ENCODE measurements around the gene HJURP.

HJURP gene

GRCh38 chr2:233818639-233819621 lies 35.4 kb downstream of the HJURP start:
- TF ChIP-seq EZH2phosphoT487 (IDR thresholded peaks at IDR 0.05; ENCODE audit: borderline replicate concordance) = no peak
- TF ChIP-seq CTCF (conservative IDR thresholded peaks at IDR 0.05; ENCODE audit: low read length) = no peak
- Histone ChIP-seq H3K27me3 (ENCODE audit: insufficient read depth, low read length, poor library complexity, severe bottlenecking) (no peaks in the 10 kb centered on the region), H4K20me1 (ENCODE audit: insufficient read depth, low read length, poor library complexity, severe bottlenecking) (no peaks in the 10 kb centered on the region), H3K36me3 (ENCODE audit: insufficient read depth, low read length) (no peaks in the 10 kb centered on the region), H3K9ac (ENCODE audit: low read depth, low read length, poor library complexity, severe bottlenecking) (no peak overlapping the region), H2AFZ (ENCODE audit: low read length) (no peak overlapping the region), H3K9me2 (replicated peaks; ENCODE audit: low read depth, low read length) (no peaks in the 10 kb centered on the region), H3K79me2 (ENCODE audit: insufficient read depth, low read length) (no peaks in the 10 kb centered on the region), H3F3A (ENCODE audit: low read depth) (no peaks in the 10 kb centered on the region), H3K4me2 (ENCODE audit: low read depth, low read length, poor library complexity, severe bottlenecking) (no peak overlapping the region), H3K4me1 (ENCODE audit: insufficient read depth, low read length, poor library complexity, severe bottlenecking) (no peaks in the 10 kb centered on the region), H3K9me3 (ENCODE audit: insufficient read depth, low read depth, low read length) (no peaks in the 10 kb centered on the region), H3K4me3 (ENCODE audit: low read length, poor library complexity, severe bottlenecking) (no peak overlapping the region)

GRCh38 chr2:233817995-233818638 lies 36.2 kb downstream of the HJURP start:
- Histone ChIP-seq H3K4me2 (ENCODE audit: low read depth, low read length, poor library complexity, severe bottlenecking) (no peak overlapping the region), H3K9me2 (replicated peaks; ENCODE audit: low read depth, low read length) (no peaks in the 10 kb centered on the region), H3K4me1 (ENCODE audit: insufficient read depth, low read length, poor library complexity, severe bottlenecking) (no peaks in the 10 kb centered on the region), H3K4me3 (ENCODE audit: low read length, poor library complexity, severe bottlenecking) (no peak overlapping the region), H3K36me3 (ENCODE audit: insufficient read depth, low read length) (no peaks in the 10 kb centered on the region), H3K9ac (ENCODE audit: low read depth, low read length, poor library complexity, severe bottlenecking) (no peak overlapping the region), H2AFZ (ENCODE audit: low read length) (no peak overlapping the region), H4K20me1 (ENCODE audit: insufficient read depth, low read length, poor library complexity, severe bottlenecking) (no peaks in the 10 kb centered on the region), H3F3A (ENCODE audit: low read depth) (no peaks in the 10 kb centered on the region), H3K27me3 (ENCODE audit: insufficient read depth, low read length, poor library complexity, severe bottlenecking) (no peaks in the 10 kb centered on the region), H3K9me3 (ENCODE audit: insufficient read depth, low read depth, low read length) (no peaks in the 10 kb centered on the region), H3K79me2 (ENCODE audit: insufficient read depth, low read length) (no peaks in the 10 kb centered on the region)
- no peak for TF ChIP-seq EZH2phosphoT487 (IDR thresholded peaks at IDR 0.05; ENCODE audit: borderline replicate concordance)
- TF ChIP-seq CTCF (conservative IDR thresholded peaks at IDR 0.05; ENCODE audit: low read length) = no peak

GRCh38 chr2:233817361-233817911 lies 36.9 kb downstream of the HJURP start:
- Histone ChIP-seq H3K27me3 (ENCODE audit: insufficient read depth, low read length, poor library complexity, severe bottlenecking) (no peaks in the 10 kb centered on the region), H2AFZ (ENCODE audit: low read length) (no peak overlapping the region), H4K20me1 (ENCODE audit: insufficient read depth, low read length, poor library complexity, severe bottlenecking) (no peaks in the 10 kb centered on the region), H3K4me3 (ENCODE audit: low read length, poor library complexity, severe bottlenecking) (no peak overlapping the region), H3K9me2 (replicated peaks; ENCODE audit: low read depth, low read length) (no peaks in the 10 kb centered on the region), H3K4me2 (ENCODE audit: low read depth, low read length, poor library complexity, severe bottlenecking) (no peak overlapping the region), H3K79me2 (ENCODE audit: insufficient read depth, low read length) (no peaks in the 10 kb centered on the region), H3K9me3 (ENCODE audit: insufficient read depth, low read depth, low read length) (no peaks in the 10 kb centered on the region), H3K4me1 (ENCODE audit: insufficient read depth, low read length, poor library complexity, severe bottlenecking) (no peaks in the 10 kb centered on the region), H3K36me3 (ENCODE audit: insufficient read depth, low read length) (no peaks in the 10 kb centered on the region), H3K9ac (ENCODE audit: low read depth, low read length, poor library complexity, severe bottlenecking) (no peak overlapping the region), H3F3A (ENCODE audit: low read depth) (no peaks in the 10 kb centered on the region)
- no peak for TF ChIP-seq EZH2phosphoT487 (IDR thresholded peaks at IDR 0.05; ENCODE audit: borderline replicate concordance)
- TF ChIP-seq CTCF (conservative IDR thresholded peaks at IDR 0.05; ENCODE audit: low read length) = no peak
